OCI-M2 (cell line): ENCODE results near the gene RHOG.
"Not testable (repeated sequence)": the region's sequence is repeated elsewhere in the genome, so short reads cannot be mapped to it uniquely, and the experiment has no call there.

ENCODE experiments used
- DNase-seq: peaks from one replicate; lab custom pipeline; 2025; ENCODE audit not compliant: unreplicated experiment; lab: John Stamatoyannopoulos, UW

The RHOG gene

DNA sequence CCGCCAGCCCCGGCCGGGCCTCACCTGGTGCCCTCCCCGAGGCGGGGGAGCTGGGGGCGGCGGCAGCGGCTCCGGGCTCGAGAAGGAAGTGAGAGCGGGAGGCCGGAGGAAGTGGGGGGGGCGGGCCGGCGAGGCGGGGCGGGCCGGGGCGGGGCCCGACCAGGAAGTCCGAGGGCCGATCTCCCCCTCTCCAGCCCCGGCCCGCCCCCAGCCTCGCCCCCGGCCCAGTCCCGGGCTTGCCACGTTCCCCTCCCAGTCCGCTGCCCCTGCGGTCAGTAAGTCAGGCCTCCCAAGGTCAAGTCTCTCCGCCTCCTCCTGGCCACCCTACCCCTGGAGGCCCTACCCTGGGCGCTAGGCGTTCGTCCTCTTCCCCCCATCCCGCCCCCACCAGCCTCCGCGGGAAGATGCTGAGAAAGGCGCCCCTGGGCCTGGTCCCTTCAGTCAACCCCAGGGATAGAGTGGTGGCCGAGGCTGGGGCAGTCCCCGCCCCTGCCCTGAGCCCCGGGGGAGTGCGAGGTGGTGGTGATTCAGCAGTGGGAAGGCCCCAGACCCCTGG, at the start of gene RHOG:
Gene RHOG, minus strand, starts transcription at position 90 of the 556 bp plus-strand sequence. CDS start 12,821 bp downstream, outside the sequence.
- DNase-seq, result no peak

DNA sequence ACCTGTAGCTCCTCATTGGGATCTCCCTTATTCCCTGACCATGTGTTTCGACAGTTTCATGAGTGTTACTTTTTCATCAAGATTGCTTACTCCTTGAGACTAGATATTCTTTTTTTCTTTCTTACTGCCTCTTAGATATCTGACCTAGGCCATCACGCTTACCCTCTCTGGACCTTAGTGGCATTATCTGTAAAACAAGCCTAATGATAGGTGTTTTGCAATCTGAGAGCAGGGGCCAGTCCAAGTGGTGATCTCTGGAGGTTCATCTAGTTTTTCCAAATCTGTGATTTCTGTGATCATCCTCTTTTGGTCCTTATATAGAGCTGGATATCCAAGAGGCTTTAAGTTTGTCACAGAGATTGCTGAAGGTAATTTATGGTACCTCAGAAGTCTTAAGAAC, 49.3 kb upstream of the RHOG start:
- no peak for DNase-seq

GRCh38 chr11:3888876-3889275, 48.1 kb upstream of the RHOG start:
- DNase-seq, result no peak

- DNase-seq, result no peak
Measured at GRCh38 chr11:3886985-3887384, 46.2 kb upstream of the RHOG start.

DNA sequence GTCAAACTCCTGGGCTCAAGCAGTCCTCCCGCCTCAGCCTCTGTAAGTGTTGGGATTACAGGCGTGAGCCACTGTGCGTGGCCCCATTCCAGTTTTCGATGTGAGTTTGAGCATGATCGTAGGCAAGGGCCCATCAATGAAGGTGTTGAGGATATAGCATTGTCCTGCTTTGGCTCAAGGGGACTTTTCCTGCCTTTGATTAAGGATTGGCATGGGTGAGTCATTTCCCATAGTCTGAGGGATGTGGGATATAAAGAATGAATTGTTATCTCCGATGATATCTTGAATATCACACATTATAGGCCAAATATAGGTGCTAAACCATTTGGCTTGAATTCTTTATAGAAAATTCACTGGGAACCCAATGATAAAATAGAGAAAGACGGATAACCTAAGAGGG, 45.1 kb upstream of the RHOG start:
- DNase-seq, result no peak

DNA sequence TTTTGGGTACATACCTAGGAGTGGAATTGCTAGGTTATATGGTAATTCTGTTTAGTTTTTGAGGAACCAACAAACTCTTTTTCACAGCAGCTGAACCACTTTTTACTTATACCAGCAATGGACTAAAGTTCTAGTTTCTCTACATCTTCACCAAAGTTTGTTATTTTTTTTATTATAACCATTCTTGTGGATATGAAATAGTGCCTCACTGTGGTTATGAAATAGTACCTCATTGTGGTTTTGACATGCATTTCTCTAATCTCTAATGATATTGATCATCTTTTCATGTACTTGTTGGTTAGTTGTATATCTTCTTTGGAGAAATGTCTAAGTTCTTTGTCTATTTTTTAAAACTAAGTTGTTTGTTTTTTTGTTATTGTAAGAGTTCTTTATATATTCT, 41.9 kb upstream of the RHOG start:
- DNase-seq, result no peak

DNA sequence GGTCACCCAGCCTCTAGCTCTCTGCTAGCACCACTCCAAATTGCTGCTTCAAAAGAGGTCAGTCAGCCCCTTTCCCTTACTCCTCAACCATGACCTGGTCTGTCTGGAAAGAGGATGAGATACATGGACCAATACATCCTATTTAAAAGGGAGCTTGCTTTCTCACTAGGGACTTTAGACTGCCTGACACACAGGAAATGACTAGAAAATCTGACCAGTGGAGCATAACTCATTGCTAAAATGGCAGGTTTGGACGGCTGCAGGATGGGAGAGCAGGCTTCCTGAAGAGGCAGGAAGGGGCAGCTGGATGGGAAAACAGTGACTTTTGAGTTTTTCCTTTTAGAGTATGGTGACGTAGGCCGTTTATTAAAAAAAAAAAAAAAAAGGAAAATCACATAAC, 40.0 kb upstream of the RHOG start:
- DNase-seq, result no peak

DNA sequence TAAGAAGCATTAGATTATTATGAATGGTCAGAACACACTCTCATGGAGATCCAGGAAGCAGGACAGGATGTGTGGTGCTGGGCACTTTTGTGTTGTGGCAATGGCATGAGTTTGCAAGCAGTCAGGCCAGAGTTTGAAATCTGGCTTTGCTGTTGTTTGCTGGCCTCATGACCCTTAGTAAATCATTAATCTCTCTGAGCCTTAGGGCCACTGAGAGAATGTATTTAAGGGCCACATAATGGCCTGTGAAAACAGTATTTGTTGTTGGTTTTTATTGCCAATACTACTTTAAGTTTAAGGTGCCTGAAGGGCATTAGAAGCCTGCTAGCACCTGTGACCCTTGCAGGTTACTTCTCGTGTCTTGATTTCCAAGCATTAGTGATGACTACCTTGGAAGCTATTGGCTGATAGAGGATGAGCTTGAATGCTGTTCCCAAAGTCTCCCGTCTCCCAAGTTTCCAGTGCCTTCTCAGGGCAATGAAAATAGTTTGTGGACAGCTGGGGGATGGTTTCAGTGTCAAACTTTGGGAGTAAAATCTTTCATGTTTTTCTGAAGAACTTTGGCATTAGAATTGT, 39.3 kb upstream of the RHOG start:
- DNase-seq, result no peak

GRCh38 chr11:3879216-3879966, 38.6 kb upstream of the RHOG start:
- DNase-seq, result no peak

DNA sequence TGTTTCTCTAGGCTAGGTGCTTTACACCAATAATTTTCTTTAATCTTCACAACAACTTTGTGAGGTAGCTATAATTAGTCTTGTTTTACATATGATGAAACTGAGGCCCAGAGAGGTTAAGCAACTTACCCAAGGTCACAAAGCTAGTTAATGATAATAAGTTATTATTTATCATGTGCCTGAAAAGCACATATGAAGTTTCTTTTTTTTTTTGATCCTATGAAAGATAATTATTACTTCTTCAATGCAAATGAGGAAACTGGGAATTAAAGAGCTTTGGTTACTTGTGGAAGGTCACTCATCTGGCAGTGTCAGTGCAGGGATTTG, 37.5 kb upstream of the RHOG start:
- DNase-seq, result no peak

DNA sequence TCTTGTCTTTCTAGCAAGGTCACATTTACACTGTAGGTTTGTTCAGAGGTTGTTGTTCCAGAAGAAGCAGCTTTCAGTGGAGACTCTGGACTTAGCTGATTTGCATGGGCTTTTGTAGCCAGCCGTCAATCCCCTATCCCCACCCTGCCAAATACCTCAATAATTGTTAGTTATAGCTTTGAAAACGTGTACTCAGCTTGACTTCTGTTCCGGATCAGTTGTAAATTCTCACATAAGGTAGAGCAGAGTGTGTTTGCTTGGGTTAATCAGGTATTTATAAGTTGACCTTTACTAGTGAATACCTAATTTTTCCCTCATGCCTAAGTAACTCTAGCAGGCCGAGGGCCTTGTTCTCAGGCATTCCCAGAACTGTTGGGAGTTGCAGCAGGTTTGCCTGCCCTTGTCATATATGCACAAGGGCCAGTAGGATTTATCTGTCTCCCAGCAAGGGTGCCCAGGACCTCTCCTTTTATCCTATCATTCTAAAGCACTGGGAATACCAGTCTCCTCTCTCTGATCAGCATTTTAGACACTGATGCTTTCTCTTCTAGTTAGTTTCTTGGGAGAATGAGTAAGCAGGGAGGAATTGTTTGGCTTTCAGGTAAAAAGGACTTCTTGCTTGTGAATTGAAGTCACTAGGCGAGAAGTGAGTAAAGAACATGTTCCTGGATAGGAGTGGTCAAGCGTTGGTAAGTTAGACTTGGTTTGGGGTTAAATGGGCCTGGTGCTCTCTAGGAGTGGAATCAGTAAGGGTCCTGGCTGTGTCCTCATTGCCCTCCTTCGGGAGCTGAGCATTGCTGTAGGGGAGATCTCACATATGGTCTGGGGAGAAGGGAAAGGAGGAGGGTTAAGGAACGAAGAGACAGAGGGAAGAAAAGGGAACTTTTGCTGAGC, 36.9 kb upstream of the RHOG start:
- no peak for DNase-seq

DNA sequence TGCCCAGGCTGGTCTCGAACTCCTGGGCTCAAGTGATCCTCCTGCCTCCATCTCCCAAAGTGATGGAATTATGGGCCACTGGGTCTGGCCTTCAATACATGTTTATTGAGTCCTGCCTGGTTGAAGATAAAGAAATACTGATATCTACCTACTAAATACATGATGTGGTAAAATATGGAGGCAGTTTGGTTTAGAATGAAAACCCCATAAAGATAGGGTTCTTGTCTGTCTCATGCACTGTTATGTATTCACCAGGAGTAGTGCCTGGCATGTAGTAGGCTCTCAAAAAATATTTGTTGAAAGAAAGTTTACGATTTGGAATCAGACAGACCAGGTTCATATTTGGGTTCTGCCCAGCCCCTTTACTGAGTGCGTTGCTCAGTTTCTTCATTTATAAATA, 35.9 kb upstream of the RHOG start:
- no peak for DNase-seq

DNA sequence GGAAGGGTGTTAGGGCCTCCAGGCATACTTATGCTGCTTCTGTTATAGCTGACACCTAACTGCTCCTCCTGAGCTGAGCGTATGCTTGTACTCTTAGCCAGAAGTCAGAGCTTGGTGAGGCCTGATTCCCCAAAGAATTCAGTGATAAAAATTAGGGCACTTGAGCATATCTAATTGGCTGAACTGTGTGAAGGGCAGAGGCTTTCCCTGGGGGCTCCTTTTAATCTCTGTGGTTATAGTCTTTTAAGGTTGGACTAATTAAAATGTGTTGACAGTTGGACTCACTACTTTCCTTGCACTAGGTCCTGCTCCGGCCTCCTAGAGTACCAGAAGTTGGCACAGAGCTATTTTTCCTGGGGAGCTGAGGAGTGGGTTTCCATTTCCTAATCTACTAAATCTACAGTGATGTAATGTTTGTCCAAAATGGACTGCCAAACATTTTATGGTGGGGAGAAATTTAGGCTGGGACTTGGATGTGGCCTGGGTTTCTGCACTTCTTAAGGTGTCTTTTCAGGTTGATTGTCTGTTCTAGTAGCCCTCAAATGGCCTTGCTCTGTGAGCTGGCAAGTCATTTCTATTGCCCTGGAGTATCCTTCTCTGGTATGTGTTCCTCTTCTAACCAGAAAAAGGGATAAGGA, 33.1 kb upstream of the RHOG start:
- no peak for DNase-seq

DNA sequence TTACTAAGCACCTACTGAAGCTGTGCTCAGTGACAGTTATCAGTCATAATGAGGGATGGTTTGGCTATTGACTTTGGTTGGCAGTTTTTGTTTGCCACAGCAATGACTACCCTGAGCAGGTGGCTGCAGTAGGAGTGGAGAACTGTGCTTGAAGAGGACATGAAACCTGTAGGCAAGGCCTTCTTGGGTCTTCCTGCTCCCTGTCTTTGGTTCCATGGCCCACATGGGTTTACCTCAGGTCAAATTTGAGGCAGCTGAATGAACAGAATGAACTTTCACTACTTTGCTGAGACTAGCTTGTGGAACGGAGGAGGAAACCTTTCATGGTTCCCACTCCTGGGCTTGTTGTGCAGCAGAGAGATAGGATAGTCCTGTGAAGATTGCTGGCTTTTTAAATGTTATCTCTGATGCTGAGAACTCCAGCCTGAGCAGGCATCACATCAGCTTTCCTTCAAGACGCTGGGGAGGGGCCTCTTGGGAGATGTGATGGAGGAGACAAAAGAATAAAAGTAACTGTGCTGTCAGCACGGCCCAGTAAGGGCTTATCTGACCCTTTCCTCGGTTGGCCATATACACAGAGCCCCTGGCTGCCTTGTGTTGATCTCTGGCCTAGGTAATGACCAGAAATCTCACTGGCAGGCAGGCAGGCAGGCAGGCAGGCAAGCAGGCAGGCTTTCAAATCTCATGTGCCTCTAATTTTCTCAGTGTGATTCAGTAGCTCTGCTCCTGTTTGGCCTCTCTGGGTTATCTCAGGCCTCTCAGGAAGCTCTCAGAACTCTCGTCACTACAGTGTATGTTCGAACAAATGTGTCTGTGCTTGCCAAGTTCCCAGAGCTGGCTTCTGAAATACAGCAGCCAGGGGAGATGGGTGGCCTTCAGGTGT, 26.7 kb upstream of the RHOG start:
- DNase-seq, result peak; percentile 65

GRCh38 chr11:3866836-3867208, 26.1 kb upstream of the RHOG start:
- no peak for DNase-seq

DNA sequence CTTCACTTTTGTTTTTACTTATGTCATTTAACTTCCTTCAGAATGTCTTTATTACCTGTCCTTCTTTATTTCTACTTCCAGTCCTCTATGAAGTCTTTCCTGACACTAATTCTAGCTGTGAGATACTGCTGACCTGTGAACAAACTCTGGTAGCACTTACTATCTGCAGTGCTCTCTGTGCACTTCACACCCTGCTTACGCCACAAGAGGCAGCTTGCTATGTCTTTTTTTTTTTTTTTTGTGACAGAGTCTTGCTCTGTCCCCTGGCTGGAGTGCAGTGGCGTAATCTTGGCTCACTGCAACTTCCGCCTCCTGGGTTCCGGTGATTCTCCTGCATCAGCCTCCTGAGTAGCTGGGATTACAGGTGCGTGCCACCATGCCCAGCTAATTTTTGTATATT, 25.4 kb upstream of the RHOG start:
- no peak for DNase-seq

- DNase-seq, result no peak
Measured at GRCh38 chr11:3865388-3866193, 24.8 kb upstream of the RHOG start.

GRCh38 chr11:3861683-3862082, 20.9 kb upstream of the RHOG start:
- DNase-seq, result no peak

GRCh38 chr11:3860898-3861393, 20.2 kb upstream of the RHOG start:
- not testable (repeated sequence) for DNase-seq
